HCT116 (cell line): ENCODE data around the gene UBE2H.

Experiments used
- CTCF ChIP-seq, 3 experiments: fragments of 200-600 bp in 1 of 3; sonication (generic) in 1 of 3; IDR thresholded peaks in 2 of 3; conservative IDR thresholded peaks in 1 of 3; 2 replicates each; pipeline ENCODE4 v1.5.1; 2012 to 2017; ENCODE audit warnings: low read depth in 2 of 3, low read length in 2 of 3, antibody characterized with exemption in 1 of 3, borderline replicate concordance in 1 of 3, control low read depth in 1 of 3, mild to moderate bottlenecking in 1 of 3, mixed read lengths in 1 of 3, mixed run types in 1 of 3, moderate library complexity in 1 of 3; ENCODE audit not compliant: insufficient read depth in 1 of 3
- EZH2 ChIP-seq: fragments of 200-600 bp; sonication (generic); IDR thresholded peaks from 2 replicates; pipeline ENCODE4 v1.6.1; 2017; ENCODE audit warnings: antibody characterized with exemption, mixed run types
- EZH2phosphoT487 ChIP-seq: fragments of 200-600 bp; IDR thresholded peaks from 2 replicates; pipeline ENCODE4 v1.6.1; 2018; ENCODE audit warnings: antibody characterized with exemption, borderline replicate concordance
- JUND ChIP-seq: IDR thresholded peaks from 2 replicates; pipeline ENCODE4 v1.6.1; 2012
- MAX ChIP-seq: IDR thresholded peaks from 2 replicates; pipeline ENCODE4 v1.6.1; 2012
- POLR2A ChIP-seq: IDR thresholded peaks from 2 replicates; pipeline ENCODE4 v1.7.0; 2011; ENCODE audit warnings: borderline replicate concordance; ENCODE audit not compliant: insufficient read depth, insufficient read length; ENCODE audit errors: extremely low read depth
- POLR2AphosphoS5 ChIP-seq: IDR thresholded peaks from 2 replicates; pipeline ENCODE4 v1.6.1; 2011; ENCODE audit warnings: mild to moderate bottlenecking, low read depth, low read length, moderate library complexity
- RAD21 ChIP-seq: IDR thresholded peaks from 2 replicates; pipeline ENCODE4 v1.6.1; 2012; ENCODE audit warnings: low read depth, mild to moderate bottlenecking
- REST ChIP-seq: IDR thresholded peaks from 2 replicates; pipeline ENCODE4 v1.6.1; 2012; ENCODE audit warnings: low read depth
- SIN3A ChIP-seq: IDR thresholded peaks from 2 replicates; pipeline ENCODE4 v1.6.1; 2012; ENCODE audit warnings: low read depth
- SRF ChIP-seq: IDR thresholded peaks from 2 replicates; pipeline ENCODE4 v1.6.1; 2012; ENCODE audit warnings: low read depth
- YY1 ChIP-seq: IDR thresholded peaks from 2 replicates; pipeline ENCODE4 v1.6.1; 2011; ENCODE audit warnings: low read length, low read depth, moderate library complexity, mild to moderate bottlenecking; ENCODE audit not compliant: insufficient replicate concordance; ENCODE audit errors: extremely low read depth
- ZNF274 ChIP-seq: fragments of 200-500 bp; sonication (Bioruptor generic); IDR thresholded peaks from 2 replicates; pipeline ENCODE4 v1.6.1; 2014; ENCODE audit warnings: mild to moderate bottlenecking, low read depth, low read length, inconsistent platforms

GRCh38 chr7:129843365-129843898, 109.3 kb downstream of the UBE2H start:
- TF ChIP-seq CTCF (IDR thresholded peaks at IDR 0.05 in 2 of 3, conservative IDR thresholded peaks at IDR 0.05 in 1 of 3; ENCODE audit: borderline replicate concordance in 1 of 3, insufficient read depth in 1 of 3, low read depth in 2 of 3, low read length in 2 of 3), result no peak
- TF ChIP-seq POLR2A, result no peak
- TF ChIP-seq EZH2phosphoT487, result no peak
- TF ChIP-seq POLR2AphosphoS5, result no peak
- TF ChIP-seq ZNF274, result no peak
- TF ChIP-seq REST, result no peak
- TF ChIP-seq SRF, result no peak
- no peak for TF ChIP-seq YY1
- no peak for TF ChIP-seq SIN3A
- no peak for TF ChIP-seq RAD21
- no peak for TF ChIP-seq MAX
- TF ChIP-seq JUND, result no peak
- TF ChIP-seq EZH2, result no peak
